Lower lobe of right lung (tissue), 2 donors: ENCODE results near the gene SRPK2. TPM values are rescaled to one million over a fixed set of nuclear protein-coding genes. Genes with fewer than 3 reads are reported as not detected.
"Not testable (repeated sequence)": the region's sequence is repeated elsewhere in the genome, so short reads cannot be mapped to it uniquely, and the experiment has no call there.

ENCODE experiments used
- ATAC-seq, 2 donors: fragments of 200-7000 bp; cut with Tn5 transposase; one replicate each; pipeline ENCODE4 v1.9.1; 2020 to 2022; ENCODE audit warnings: mild to moderate bottlenecking in 2 of 2, moderate library complexity in 2 of 2
- DNase-seq: peaks from one replicate; pipeline ENCODE4 v3.0.0-alpha.2; 2020
- H3K27ac ChIP-seq: fragments of 200-600 bp; one replicate; pipeline ENCODE4 v1.8.0; 2022
- H3K27me3 ChIP-seq: fragments of 200-600 bp; one replicate; pipeline ENCODE4 v1.8.0; 2022; ENCODE audit warnings: low read depth
- H3K36me3 ChIP-seq: fragments of 200-600 bp; one replicate; pipeline ENCODE4 v1.8.0; 2022; ENCODE audit warnings: mild to moderate bottlenecking
- H3K4me1 ChIP-seq: fragments of 200-600 bp; one replicate; pipeline ENCODE4 v1.8.0; 2022
- H3K4me3 ChIP-seq: fragments of 200-600 bp; one replicate; pipeline ENCODE4 v1.8.0; 2022; ENCODE audit warnings: mild to moderate bottlenecking
- H3K9me3 ChIP-seq: fragments of 200-600 bp; one replicate; pipeline ENCODE4 v1.8.0; 2022
- CTCF ChIP-seq: fragments of 200-600 bp; IDR thresholded peaks from one replicate; pipeline ENCODE4 v1.8.0; 2022; ENCODE audit warnings: antibody characterized with exemption, mild to moderate bottlenecking
- intact Hi-C: fragments of 100-400 bp; cut with DNase I; formaldehyde crosslinking; loops from one replicate; pipeline ENCODE4 v1.11.0; 2022
- long read RNA-seq: library from polyadenylated mRNA; unstranded; transcript quantifications from one replicate; pipeline ENCODE4 v2.0.0, GENCODE V29; 2021
- total RNA-seq: library from RNA; stranded (reverse); fragmentation: NEBNext Ultra II Directional; extraction: Animal tissue kit (Norgen Biotek cat#: 25700); gene quantifications from one replicate; pipeline ENCODE4 v1.2.1, GENCODE V29; 2021
- donor health status: DM: no; HTN: yes; CAD: no; lungs with severe emphysema.

Gene SRPK2
- 43.2 TPM for total RNA-seq
- long read RNA-seq, partial matches to known transcripts: 32 of 55 reads
- long read RNA-seq, other reads (novel, unspliced or antisense): 22 of 55 reads

- Histone ChIP-seq H3K36me3 (no peaks in the 10 kb centered on the region), H3K9me3 (no peaks in the 10 kb centered on the region), H3K27me3 (no peaks in the 10 kb centered on the region), H3K4me3 (peak within 1 kb of the TSS; percentile 89), H3K27ac (peak within 1 kb of the TSS; percentile 76), H3K4me1 (peaks cover 9% of the 10 kb centered on the region)
- ATAC-seq (peak; percentile 87 to 90), DNase-seq (peak; percentile 87)
- intact Hi-C loops: no loop called here
- TF ChIP-seq CTCF: no peak
Observed at GRCh38 chr7:105388356-105389087, at the start of gene SRPK2. Gene SRPK2 (minus strand): TSS chr7:105388921.

GRCh38 chr7:105438254-105438653, 49.5 kb upstream of the SRPK2 start:
- H3K36me3 ChIP-seq: no peaks in the 10 kb centered on the region

GRCh38 chr7:105437356-105437755, 48.6 kb upstream of the SRPK2 start:
- H3K4me1 ChIP-seq, H3K9me3 ChIP-seq, DNase-seq, H3K27me3 ChIP-seq, H3K36me3 ChIP-seq, H3K27ac ChIP-seq, H3K4me3 ChIP-seq, ATAC-seq, intact Hi-C loops: not testable (repeated sequence)

More at GRCh38 chr7:105438254-105438653, 49.5 kb upstream of the SRPK2 start:
- Histone ChIP-seq H3K27ac (no peak overlapping the region), H3K9me3 (no peaks in the 10 kb centered on the region), H3K27me3 (no peaks in the 10 kb centered on the region), H3K4me3 (no peak overlapping the region), H3K4me1 (no peaks in the 10 kb centered on the region)
- DNase-seq (no peak), ATAC-seq (no peak)
- no peak for TF ChIP-seq CTCF
- intact Hi-C loops: no loop called here

- Histone ChIP-seq H3K4me3 (no peak overlapping the region), H3K27me3 (no peaks in the 10 kb centered on the region), H3K27ac (no peak overlapping the region), H3K9me3 (no peaks in the 10 kb centered on the region), H3K36me3 (no peaks in the 10 kb centered on the region), H3K4me1 (peaks cover 7% of the 10 kb centered on the region)
- DNase-seq (no peak), ATAC-seq (peak; percentile 55 to 57)
- intact Hi-C loops: no loop called here
- peak; percentile 50 for TF ChIP-seq CTCF
Observed at GRCh38 chr7:105429746-105430612, 41.3 kb upstream of the SRPK2 start.

- no peaks in the 10 kb centered on the region for H3K9me3 ChIP-seq
- H3K4me3 ChIP-seq: no peak overlapping the region
- ATAC-seq: no peak
- H3K27me3 ChIP-seq: no peaks in the 10 kb centered on the region
- H3K36me3 ChIP-seq: no peaks in the 10 kb centered on the region
- no peak for TF ChIP-seq CTCF
- intact Hi-C loops: no loop called here
- DNase-seq: no peak
- peaks cover 7% of the 10 kb centered on the region for H3K4me1 ChIP-seq
- no peak overlapping the region for H3K27ac ChIP-seq
Observed at GRCh38 chr7:105426606-105427146, 38.0 kb upstream of the SRPK2 start.
